Measurements from ENCODE around the gene HECTD3.

HECTD3 gene

DNA sequence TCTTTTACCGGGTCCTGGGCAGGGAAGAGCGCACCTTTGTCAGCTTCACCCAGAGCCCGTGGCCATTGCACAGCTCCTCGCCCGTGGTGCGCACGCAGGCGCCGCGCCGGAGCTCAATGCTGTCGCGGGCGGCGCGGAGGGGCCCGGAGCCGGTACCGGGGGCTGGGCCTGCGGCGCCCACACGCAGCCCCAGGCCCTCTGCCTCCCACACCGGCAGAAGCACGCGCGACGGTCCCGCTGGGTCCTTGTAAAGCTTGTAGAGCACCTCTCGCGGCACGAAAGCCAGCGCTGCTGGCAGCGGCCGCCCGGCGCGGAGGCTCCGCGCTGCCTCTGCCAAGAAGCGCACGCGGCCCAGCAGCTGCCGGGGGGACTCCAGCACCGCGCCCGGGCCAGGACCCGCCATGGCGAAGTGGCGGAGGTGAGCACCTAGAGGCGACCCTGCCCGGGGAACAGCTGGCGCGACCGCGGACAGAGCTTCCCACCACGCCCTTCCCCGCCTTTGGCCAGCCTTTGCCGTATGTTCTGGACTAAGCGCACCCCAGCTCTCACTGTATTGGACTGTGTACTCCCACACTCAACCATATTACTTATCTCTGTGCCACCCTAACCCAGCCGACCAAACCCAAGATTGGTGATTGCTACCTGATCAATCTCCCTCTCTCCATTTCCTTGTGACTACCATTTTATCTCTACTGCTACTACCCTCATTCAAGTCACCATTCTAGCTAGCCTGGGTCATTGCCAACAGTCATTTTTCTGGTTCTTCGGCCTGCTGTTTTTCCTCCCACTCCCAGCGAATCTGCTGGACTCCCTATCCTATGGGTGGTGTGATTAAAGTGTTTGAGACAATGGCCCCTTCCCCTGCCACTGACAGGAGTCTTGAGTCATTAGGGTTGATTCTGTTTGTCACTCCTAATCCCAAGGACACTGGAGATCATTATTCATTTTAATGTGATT, at the start of gene HECTD3:
TSS of gene HECTD3 (minus strand) at position 470 of the 957 bp plus-strand sequence. CDS start at position 403, 67 bp downstream.
- DNase-seq (ENCODE audit: low read depth, low spot score), result peak; percentile 18

GRCh38 chr1:45059829-45060228, 48.7 kb upstream of the HECTD3 start:
- DNase-seq (ENCODE audit: low read depth, low spot score), result no peak

GRCh38 chr1:45057542-45057941, 46.4 kb upstream of the HECTD3 start:
- DNase-seq (ENCODE audit: low read depth, low spot score), result no peak

DNA sequence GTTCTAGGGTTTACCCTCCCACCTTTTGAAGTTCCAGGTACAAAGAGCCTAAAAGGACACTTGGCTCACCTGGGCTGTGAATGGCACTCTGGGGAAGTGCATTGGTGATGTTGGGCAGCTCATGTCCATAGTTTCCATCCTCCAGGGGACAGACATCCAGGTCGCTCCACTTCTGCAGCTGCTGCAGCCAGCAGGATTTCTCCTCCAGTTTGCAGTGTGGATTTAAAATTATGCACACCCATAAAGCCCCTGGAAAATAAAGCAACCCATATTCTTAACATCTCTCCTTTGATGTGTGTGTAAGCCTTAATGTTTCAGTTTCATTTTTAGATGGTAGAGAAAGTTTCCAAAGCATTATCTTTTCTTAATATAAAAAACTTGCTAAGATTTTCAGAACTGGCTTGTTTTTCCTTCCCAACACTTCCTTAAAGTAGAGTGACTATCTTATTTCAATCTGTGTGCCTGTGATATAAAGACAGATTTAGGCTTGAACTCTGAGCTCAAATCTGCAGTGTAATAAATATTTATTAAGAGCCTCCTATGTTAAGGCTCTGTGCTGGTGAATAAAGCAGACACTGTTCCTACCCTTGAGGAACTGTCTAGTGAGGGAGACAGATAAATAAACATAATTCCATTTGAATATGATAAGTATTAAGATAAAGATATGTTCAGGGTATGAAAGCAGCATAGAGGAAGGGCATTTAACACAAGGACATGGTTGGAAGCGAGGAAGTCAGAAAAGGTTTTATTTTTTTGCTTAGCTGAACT, 40.1 kb upstream of the HECTD3 start:
- DNase-seq (ENCODE audit: low read depth, low spot score), result no peak

DNA sequence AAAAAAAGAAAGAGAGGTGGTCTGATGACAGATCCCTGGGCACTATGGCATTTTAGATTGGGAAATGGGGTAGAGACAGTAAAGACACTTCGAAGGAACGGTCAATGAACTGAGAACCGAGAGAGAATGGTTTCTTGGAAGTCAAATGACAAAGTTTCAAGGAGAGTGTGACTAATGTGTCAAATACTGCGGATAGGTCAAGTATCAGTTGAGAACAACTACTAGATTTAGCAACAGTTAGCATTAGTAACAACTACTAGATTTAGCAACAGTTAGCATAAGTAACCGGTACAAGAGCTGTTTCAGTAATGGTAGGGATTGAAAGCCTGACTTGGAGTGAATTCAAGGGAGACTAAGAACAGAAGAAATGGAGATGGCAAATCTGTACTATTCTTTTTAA, 35.9 kb upstream of the HECTD3 start:
- DNase-seq (ENCODE audit: low read depth, low spot score), result no peak

DNA sequence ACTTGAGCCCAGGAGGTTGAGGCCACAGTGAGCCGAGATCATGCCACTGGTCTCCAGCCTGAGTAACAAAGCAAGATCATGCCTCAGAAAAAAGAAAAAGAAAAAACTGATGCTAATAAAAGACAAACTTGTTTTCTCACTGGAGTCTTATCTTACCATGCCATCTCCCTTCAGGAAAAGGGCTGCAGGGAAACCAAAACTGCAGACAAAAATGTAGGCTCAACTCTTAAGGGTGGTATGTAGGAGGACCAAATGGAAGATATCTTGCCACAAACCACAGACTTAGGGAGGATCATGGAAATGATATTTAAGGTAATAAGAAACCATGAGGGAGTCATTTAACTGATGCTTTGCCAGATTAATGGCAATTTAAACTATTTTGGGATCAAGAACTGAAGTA, 33.8 kb upstream of the HECTD3 start:
- no peak for DNase-seq (ENCODE audit: low read depth, low spot score)

DNA sequence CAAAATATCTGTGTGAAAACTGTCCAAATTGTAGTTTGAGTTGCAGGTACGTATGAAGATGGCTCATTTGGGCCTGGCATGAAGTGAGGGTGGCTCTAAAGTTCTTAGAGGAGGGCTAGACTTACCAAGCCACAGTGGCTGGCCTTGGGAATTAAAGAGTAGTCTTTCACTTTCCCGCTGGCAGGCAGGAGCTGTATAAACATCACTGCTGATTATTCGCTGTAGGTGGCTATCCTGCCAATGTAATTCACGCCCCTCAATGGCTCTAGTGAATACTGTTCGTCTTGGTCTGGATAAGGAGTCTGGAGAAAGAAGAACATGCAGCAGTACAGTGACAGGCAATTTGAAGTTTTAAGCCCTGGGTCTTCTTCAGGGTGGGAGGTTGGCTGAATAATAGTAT, 32.0 kb upstream of the HECTD3 start:
- no peak for DNase-seq (ENCODE audit: low read depth, low spot score)

- DNase-seq (ENCODE audit: low read depth, low spot score), result no peak
Observed at GRCh38 chr1:45040297-45040696, 29.2 kb upstream of the HECTD3 start.

DNA sequence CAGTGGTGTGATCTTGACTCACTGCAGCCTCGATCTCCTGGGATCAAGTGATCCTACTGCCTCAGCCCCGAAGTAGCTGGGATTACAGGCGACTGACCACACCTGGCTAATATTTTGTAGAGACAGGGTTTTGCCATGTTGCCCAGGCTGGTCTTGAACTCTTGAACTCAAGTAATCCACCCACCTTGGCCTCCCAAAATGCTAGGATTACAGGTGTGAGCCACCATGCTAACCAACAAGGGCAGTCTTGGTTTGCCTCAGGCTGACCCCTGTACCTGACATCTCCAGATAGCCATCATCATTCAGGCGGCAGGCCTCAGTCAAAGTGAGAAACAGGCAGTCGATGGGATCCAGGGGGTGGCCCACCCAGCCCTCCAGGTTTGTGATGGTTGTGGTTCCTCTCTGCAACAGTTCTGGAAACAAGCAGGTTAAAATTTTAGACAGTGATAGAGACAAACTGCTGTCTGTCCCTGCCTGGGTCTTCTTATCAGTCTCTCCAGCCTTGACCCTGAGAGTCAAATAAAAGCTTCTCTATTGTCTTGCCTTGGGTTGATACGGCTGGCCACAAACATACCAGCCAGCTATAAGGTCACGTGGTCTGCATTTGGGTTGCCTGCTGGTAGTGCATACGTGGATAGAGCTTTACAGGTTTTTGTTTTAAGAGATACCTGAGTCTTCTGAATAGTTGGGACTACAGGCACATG, 27.7 kb upstream of the HECTD3 start:
- DNase-seq (ENCODE audit: low read depth, low spot score), result no peak

DNA sequence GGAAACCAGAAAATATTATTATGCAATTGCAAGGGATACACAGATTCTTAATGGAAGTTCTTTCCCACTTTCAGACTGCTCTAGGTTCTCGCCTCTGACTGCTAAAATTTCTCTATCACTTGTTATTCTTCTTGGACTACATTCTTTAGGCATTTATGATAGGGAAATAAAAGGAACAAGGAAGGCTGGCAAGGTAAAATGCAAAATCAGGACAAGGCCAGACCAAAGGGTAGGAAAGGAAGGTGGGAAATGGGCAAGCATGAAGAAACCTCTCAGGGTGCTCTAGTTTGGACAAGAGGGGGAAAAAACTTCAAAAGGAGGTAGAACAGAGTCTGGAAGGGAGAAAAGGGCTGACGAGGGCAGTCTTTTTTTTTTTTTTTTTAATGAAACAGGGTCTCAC, 27.1 kb upstream of the HECTD3 start:
- DNase-seq (ENCODE audit: low read depth, low spot score), result no peak

DNA sequence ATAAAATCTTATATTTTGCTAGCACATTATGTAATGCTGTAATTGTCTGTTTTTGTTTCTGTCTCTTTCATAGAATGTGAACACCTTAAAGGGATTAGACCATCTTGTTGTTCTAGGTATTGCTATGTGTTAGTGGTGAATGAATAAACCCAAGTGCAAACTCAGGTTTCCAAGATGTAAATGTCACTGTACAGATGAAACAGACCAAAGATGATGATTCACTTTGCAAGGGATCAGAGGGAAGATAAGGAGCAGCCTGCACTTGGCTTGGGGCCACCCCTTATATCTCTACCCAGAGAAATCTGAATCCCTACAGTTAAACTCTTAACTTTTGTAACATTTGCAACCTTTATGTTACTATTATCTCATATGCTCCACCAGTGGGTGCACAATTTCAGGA, 26.3 kb upstream of the HECTD3 start:
- no peak for DNase-seq (ENCODE audit: low read depth, low spot score)

- DNase-seq (ENCODE audit: low read depth, low spot score), result no peak
Observed at GRCh38 chr1:45035631-45036301, 24.6 kb upstream of the HECTD3 start.

DNA sequence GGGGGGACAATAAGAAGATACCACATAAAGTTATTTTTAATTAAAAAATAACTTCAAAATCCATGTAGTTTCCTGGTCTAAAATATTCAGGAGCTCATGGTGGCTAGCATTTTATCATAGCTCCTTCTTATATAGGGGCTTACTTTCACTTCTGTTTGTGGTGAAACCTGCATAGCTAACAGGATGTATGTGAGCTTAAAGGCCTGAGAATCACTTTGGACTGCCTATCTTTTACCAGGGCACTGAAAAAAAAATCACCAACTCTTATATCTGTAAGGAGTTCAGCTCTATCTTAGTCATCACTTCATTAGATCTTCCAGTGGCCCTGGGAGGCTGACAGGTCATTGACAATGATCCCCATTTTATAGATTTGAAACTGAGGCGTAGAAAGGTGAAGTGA, 22.2 kb upstream of the HECTD3 start:
- no peak for DNase-seq (ENCODE audit: low read depth, low spot score)

DNA sequence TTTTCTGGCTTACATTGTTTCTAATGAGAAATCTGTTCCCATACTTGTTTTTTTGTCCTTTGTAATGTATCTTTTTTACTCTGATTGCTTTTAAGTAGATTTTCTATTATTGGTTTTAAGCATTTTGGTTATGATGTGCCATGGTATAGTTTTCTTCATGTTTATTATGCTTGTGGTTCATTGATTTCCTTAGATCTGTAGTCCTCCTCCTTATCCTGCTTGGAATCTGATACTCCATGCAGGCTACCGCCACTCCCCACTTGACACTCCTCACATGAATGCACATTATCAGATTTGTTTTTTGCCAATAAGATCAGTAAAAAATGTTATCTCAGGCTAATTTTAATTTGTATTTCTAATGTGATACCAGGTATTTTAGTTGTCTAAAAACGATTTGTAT, 21.7 kb upstream of the HECTD3 start:
- no peak for DNase-seq (ENCODE audit: low read depth, low spot score)

DNA sequence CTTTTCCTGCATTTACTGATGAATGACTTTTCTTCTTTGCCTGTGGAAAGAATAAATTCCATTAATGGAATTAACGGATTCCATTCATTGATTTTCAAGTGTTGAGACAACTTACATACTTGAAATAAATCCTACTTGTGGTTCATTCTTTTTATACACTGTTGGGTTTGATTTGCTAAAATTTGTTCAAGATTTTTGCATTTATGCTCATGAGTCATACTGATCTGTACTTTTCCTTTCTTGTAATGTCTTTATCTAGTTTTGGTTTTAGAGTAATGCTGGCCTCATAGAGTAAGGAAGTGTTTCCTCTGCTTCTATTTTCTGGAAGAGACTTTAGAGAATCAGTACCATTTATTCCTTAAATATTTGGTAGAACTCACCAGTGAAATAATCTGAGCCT, 15.3 kb upstream of the HECTD3 start:
- no peak for DNase-seq (ENCODE audit: low read depth, low spot score)

GRCh38 chr1:45023663-45024062, 12.5 kb upstream of the HECTD3 start:
- no peak for DNase-seq (ENCODE audit: low read depth, low spot score)

- DNase-seq (ENCODE audit: low read depth, low spot score), result peak; percentile 40
Observed at GRCh38 chr1:45018599-45019230, 7.6 kb upstream of the HECTD3 start.

DNA sequence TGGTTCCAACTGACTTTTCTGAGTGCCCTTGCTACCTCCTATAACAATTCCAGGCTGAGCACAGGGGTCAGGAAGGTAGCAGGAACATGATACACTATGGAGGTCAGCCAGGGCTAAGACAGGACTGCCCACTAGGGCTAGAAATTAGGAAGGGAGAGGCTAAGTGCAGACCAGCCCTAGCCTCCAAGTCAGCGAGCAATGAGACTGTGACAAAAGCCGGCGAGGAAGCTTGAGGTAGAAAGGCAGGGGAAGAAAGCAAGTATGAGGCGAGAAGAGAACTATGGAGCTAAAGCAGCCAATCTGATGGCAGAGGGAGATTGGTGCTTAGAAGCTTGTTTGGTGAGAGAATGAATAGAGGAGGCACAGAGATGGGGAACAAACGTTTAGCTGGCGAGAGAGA, 5.6 kb upstream of the HECTD3 start:
- no peak for DNase-seq (ENCODE audit: low read depth, low spot score)

- DNase-seq (ENCODE audit: low read depth, low spot score), result no peak
Observed at GRCh38 chr1:45016090-45016697, 5.1 kb upstream of the HECTD3 start.

- DNase-seq (ENCODE audit: low read depth, low spot score), result no peak
Observed at GRCh38 chr1:45015683-45016082, 4.6 kb upstream of the HECTD3 start.

Data from activated naive CD8-positive, alpha-beta T cell treated with anti-CD3 and anti-CD28 coated beads, Interleukin-2, amount 50 U/mL, for 16 hours (primary cell).